Panc1 (cell line): ENCODE results near the gene WAPL. TPM values are rescaled to one million over a fixed set of nuclear protein-coding genes. Genes with fewer than 3 reads are reported as not detected.

Experiments
- ATAC-seq: fragments of 200-7000 bp; cut with Tn5 transposase; 2 replicates; pipeline ENCODE4 v1.9.1; 2020; ENCODE audit warnings: mild to moderate bottlenecking, moderate library complexity
- BruUV-seq: library from RNA; stranded (reverse); fragments of 400-500 nt; replicated peaks from 2 replicates; lab custom pipeline; 2021; lab: Mats Ljungman, UMichigan
- CTCF ChIA-PET: fragments of 300-600 bp; sonication (Branson Sonifier 250); formaldehyde crosslinking; loops from one replicate; lab custom pipeline; 2022; ENCODE audit warnings: antibody characterized with exemption; lab: Charles Lee
- POLR2A ChIA-PET: fragments of 300-600 bp; sonication (Branson Sonifier 250); formaldehyde crosslinking; loops from one replicate; lab custom pipeline; 2022; ENCODE audit warnings: antibody characterized with exemption; lab: Charles Lee
- DNase-seq: peaks from one replicate; pipeline ENCODE4 v3.0.0-alpha.2; 2010; ENCODE audit warnings: low read depth, low spot score
- H3K27ac ChIP-seq: 2 replicates; pipeline ENCODE4 v1.5.1; 2011; ENCODE audit warnings: mild to moderate bottlenecking, low read length, inconsistent platforms
- H3K27me3 ChIP-seq: fragments of 200-500 bp; sonication (Bioruptor generic); 2 replicates; pipeline ENCODE4 v1.6.0; 2014; ENCODE audit warnings: low read length, inconsistent platforms; ENCODE audit not compliant: control insufficient read depth, insufficient read depth
- H3K36me3 ChIP-seq: fragments of 200-500 bp; sonication (Bioruptor generic); 2 replicates; pipeline ENCODE4 v1.5.1; 2014; ENCODE audit warnings: inconsistent platforms, mild to moderate bottlenecking, low read length, moderate library complexity; ENCODE audit not compliant: control insufficient read depth, insufficient read depth
- H3K4me1 ChIP-seq: 2 replicates; pipeline ENCODE4 v1.5.1; 2011; ENCODE audit warnings: inconsistent platforms, mild to moderate bottlenecking, low read length, moderate library complexity; ENCODE audit not compliant: control insufficient read depth, insufficient read depth
- H3K4me3 ChIP-seq, 2 experiments: 2 replicates each; pipeline ENCODE4 v1.5.1; 2011 to 2012; ENCODE audit warnings: low read depth in 2 of 2, low read length in 2 of 2, mild to moderate bottlenecking in 2 of 2, inconsistent platforms in 1 of 2, moderate library complexity in 1 of 2
- H3K9me3 ChIP-seq: fragments of 200-500 bp; sonication (Bioruptor generic); 2 replicates; pipeline ENCODE4 v1.5.1; 2014; ENCODE audit warnings: low read depth, mild to moderate bottlenecking, inconsistent platforms, low read length, moderate library complexity; ENCODE audit not compliant: control insufficient read depth, insufficient read depth
- POLR2AphosphoS5 ChIP-seq: IDR thresholded peaks from 2 replicates; pipeline ENCODE4 v1.6.1; 2012; ENCODE audit warnings: mild to moderate bottlenecking, low read depth, low read length, moderate library complexity
- REST ChIP-seq, 2 experiments: IDR thresholded peaks; 2 replicates each; pipeline ENCODE4 v1.6.1; 2011 to 2012; ENCODE audit warnings: low read depth in 2 of 2, control low read depth in 1 of 2, low read length in 1 of 2, mild to moderate bottlenecking in 1 of 2, moderate library complexity in 1 of 2; ENCODE audit not compliant: insufficient read depth in 1 of 2
- SIN3A ChIP-seq: IDR thresholded peaks from 2 replicates; pipeline ENCODE4 v1.6.1; 2012; ENCODE audit warnings: low read depth, mild to moderate bottlenecking, low read length, moderate library complexity, borderline replicate concordance; ENCODE audit not compliant: insufficient read depth
- TCF7L2 ChIP-seq: IDR thresholded peaks from 2 replicates; pipeline ENCODE4 v1.6.1; 2011; ENCODE audit warnings: mild to moderate bottlenecking, low read depth, low read length, inconsistent platforms
- in situ Hi-C: cut with HindIII; loops from 2 replicates; pipeline ENCODE4 v1.10.0; 2016; ENCODE audit warnings: low sequenced_read_pairs, low pct_unique_long_range_greater_than_20kb
- intact Hi-C: fragments of 100-400 bp; cut with micrococcal nuclease; formaldehyde crosslinking; loops from one replicate; pipeline ENCODE4 v1.10.0; 2022; ENCODE audit not compliant: unreplicated experiment
- total RNA-seq: library from RNA; stranded (reverse); gene quantifications from one replicate; pipeline ENCODE4 v1.2.1, GENCODE V29; 2021; ENCODE audit not compliant: unreplicated experiment
- TF ChIP-seq, protein P1 (sequence below): fragments of 450-650 bp; IDR thresholded peaks from 2 replicates; pipeline ENCODE4 v1.5.1; 2017; ENCODE audit warnings: mild to moderate bottlenecking

WAPL gene
- total RNA-seq, 1 experiment from 2014 or later, result 56.2 TPM

DNA sequence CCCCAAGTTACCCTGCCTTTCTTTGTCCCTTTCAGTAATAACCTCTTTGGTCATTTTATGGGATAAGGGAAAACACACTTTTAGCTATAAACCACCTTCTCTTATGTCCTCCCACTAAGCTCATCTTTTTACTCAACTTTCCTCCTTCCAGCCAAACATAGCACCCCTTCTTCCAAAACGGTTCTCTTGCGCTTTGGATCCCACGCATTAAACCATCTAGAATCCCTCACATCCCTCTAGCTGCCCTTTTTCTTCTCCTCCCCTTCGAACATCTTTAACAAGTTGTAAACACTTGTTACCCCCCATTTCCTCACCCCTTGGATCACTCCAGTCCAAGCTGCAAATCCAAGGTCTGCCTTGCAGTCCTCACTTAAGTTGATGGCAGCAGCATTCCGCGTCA is 13.4 kb downstream of the WAPL start:
- ATAC-seq, result no peak
- Histone ChIP-seq H3K4me1 (peaks cover 33% of the 10 kb centered on the region), H3K27me3 (no peaks in the 10 kb centered on the region), H3K36me3 (peaks cover 8% of the 10 kb centered on the region; the same call in 1 of the 2 replicates), H3K27ac (no peak overlapping the region), H3K4me3 (no peak overlapping the region), H3K9me3 (no peaks in the 10 kb centered on the region)
- BruUV-seq, result no TSS peak
- POLR2A ChIA-PET, result no interaction called here
- CTCF ChIA-PET, result no interaction called here
- TF ChIP-seq REST (IDR thresholded peaks at IDR 0.05; ENCODE audit: insufficient read depth in 1 of 2, low read depth in 2 of 2, low read length in 1 of 2) (no peak), TCF7L2 (no peak), SIN3A (no peak), POLR2AphosphoS5 (no peak)
- TF ChIP-seq, protein P1, sequence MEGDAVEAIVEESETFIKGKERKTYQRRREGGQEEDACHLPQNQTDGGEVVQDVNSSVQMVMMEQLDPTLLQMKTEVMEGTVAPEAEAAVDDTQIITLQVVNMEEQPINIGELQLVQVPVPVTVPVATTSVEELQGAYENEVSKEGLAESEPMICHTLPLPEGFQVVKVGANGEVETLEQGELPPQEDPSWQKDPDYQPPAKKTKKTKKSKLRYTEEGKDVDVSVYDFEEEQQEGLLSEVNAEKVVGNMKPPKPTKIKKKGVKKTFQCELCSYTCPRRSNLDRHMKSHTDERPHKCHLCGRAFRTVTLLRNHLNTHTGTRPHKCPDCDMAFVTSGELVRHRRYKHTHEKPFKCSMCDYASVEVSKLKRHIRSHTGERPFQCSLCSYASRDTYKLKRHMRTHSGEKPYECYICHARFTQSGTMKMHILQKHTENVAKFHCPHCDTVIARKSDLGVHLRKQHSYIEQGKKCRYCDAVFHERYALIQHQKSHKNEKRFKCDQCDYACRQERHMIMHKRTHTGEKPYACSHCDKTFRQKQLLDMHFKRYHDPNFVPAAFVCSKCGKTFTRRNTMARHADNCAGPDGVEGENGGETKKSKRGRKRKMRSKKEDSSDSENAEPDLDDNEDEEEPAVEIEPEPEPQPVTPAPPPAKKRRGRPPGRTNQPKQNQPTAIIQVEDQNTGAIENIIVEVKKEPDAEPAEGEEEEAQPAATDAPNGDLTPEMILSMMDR, result no peak
- DNase-seq, result no peak
- intact Hi-C loops, result no loop called here
- in situ Hi-C loops, result no loop called here

GRCh38 chr10:86506499-86506898 is 15.1 kb downstream of the WAPL start:
- H3K9me3 ChIP-seq, result no peaks in the 10 kb centered on the region
- H3K36me3 ChIP-seq, result peaks cover 4% of the 10 kb centered on the region; the same call in 1 of the 2 replicates
- ATAC-seq, result peak; percentile 74
- DNase-seq, result no peak
- in situ Hi-C loops (no loop called here), intact Hi-C loops (no loop called here)
- no TSS peak for BruUV-seq
- POLR2A ChIA-PET, result no interaction called here
- H3K27ac ChIP-seq, result 0 out of 2 replicates have a peak overlapping the region, but pooled peaks have one; percentile 23
- peaks cover 25% of the 10 kb centered on the region for H3K4me1 ChIP-seq
- no peak for TF ChIP-seq POLR2AphosphoS5
- no peak for TF ChIP-seq TCF7L2
- no peak for TF ChIP-seq SIN3A
- no peak for TF ChIP-seq REST (IDR thresholded peaks at IDR 0.05; ENCODE audit: insufficient read depth in 1 of 2, low read depth in 2 of 2, low read length in 1 of 2)
- TF ChIP-seq, protein P1, result no peak
- CTCF ChIA-PET, result no interaction called here
- H3K4me3 ChIP-seq, result no peak overlapping the region
- no peaks in the 10 kb centered on the region for H3K27me3 ChIP-seq
